Stomach (tissue), 4 donors: ENCODE measurements around the gene JAG1.

Experiments used
- EP300 ChIP-seq: sonication (generic); formaldehyde crosslinking; IDR thresholded peaks from one replicate; pipeline ENCODE4 v1.6.1; 2017; ENCODE audit warnings: antibody characterized with exemption
- POLR2A ChIP-seq, 4 donors: fragments of 450-650 bp; IDR thresholded peaks; one replicate each; pipeline ENCODE4 v1.6.1; 2016; ENCODE audit warnings: antibody characterized with exemption in 4 of 4, control low read depth in 2 of 4, mild to moderate bottlenecking in 1 of 4, moderate library complexity in 1 of 4
- TF ChIP-seq, protein P1 (sequence below), 7 experiments: fragments of 450-650 bp in 4 of 7; fragments of 200-600 bp in 3 of 7; sonication (generic) in 3 of 7; IDR thresholded peaks; one replicate each; pipeline ENCODE4 v1.5.1; 2016 to 2019; ENCODE audit warnings: antibody characterized with exemption in 7 of 7, control low read depth in 2 of 7, mild to moderate bottlenecking in 1 of 7

DNA sequence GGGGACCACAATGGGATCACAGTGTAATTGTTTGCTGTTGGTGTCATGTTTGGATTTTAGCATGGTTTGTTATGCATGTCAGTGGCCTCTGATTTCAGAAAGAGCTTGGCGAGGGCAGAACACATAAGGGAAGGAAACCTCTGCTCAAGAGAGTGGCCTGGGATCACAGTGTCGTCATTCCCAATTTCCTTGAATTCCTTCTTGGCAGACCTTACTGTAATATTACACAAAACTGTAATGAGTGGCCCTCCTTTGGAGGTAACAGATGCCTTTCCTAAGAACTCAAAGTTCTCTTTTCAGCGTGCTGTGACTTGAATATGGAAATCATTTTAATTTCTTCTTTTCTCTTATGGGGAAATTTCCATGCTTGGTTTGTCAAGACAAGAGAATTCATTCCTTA is 46.9 kb downstream of the JAG1 start:
- no peak for TF ChIP-seq POLR2A (IDR thresholded peaks at IDR 0.05)
- TF ChIP-seq, protein P1, sequence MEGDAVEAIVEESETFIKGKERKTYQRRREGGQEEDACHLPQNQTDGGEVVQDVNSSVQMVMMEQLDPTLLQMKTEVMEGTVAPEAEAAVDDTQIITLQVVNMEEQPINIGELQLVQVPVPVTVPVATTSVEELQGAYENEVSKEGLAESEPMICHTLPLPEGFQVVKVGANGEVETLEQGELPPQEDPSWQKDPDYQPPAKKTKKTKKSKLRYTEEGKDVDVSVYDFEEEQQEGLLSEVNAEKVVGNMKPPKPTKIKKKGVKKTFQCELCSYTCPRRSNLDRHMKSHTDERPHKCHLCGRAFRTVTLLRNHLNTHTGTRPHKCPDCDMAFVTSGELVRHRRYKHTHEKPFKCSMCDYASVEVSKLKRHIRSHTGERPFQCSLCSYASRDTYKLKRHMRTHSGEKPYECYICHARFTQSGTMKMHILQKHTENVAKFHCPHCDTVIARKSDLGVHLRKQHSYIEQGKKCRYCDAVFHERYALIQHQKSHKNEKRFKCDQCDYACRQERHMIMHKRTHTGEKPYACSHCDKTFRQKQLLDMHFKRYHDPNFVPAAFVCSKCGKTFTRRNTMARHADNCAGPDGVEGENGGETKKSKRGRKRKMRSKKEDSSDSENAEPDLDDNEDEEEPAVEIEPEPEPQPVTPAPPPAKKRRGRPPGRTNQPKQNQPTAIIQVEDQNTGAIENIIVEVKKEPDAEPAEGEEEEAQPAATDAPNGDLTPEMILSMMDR (IDR thresholded peaks at IDR 0.05), result no peak
- no peak for TF ChIP-seq EP300
